ENCODE measurements around the gene B3GNT7.

Gene B3GNT7

DNA sequence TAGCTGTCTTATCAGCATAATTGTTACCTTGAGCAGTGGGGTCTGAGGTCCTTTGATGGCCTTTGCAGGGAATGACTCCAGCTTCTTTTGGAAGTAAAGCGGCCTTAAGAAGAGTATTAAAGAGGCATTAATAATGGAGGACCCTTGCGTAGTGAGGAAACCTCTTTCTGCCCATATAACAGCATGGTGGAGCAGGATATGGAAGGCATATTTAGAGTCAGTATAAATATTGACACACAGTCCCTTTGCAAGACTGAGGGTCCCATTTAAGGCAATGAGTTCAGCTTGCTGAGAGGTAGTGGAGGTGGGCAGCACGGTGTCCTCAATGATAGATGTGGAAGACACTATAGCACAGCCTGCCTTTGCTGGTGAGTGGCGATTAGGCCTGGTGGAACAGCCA, 36.1 kb downstream of the B3GNT7 start:
- H3K4me3 ChIP-seq (ENCODE audit: low read depth, low read length): no peak overlapping the region

DNA sequence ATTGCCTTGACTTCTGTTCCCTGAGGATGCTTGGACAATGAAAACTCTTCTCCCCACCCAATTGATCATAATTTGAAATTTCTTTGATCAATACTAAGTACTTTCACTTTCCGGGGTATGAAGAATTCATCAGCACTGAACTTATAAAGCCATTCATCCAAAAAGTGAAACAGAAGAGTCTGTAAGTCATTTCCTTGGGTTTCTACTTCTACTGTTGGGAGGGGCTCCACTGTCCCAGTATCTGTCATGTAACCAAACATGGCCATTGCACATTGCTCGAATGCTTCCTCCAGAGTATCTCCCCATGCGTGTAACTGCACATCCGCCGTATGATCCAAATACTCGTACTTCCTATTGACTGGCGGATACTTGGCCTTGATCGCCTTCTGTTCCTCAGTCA, 38.5 kb downstream of the B3GNT7 start:
- TF ChIP-seq, protein P1, sequence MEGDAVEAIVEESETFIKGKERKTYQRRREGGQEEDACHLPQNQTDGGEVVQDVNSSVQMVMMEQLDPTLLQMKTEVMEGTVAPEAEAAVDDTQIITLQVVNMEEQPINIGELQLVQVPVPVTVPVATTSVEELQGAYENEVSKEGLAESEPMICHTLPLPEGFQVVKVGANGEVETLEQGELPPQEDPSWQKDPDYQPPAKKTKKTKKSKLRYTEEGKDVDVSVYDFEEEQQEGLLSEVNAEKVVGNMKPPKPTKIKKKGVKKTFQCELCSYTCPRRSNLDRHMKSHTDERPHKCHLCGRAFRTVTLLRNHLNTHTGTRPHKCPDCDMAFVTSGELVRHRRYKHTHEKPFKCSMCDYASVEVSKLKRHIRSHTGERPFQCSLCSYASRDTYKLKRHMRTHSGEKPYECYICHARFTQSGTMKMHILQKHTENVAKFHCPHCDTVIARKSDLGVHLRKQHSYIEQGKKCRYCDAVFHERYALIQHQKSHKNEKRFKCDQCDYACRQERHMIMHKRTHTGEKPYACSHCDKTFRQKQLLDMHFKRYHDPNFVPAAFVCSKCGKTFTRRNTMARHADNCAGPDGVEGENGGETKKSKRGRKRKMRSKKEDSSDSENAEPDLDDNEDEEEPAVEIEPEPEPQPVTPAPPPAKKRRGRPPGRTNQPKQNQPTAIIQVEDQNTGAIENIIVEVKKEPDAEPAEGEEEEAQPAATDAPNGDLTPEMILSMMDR (IDR thresholded peaks at IDR 0.05; ENCODE audit: borderline replicate concordance, insufficient read depth, low read depth, low read length): no peak
- H3K4me3 ChIP-seq (ENCODE audit: low read depth, low read length): no peak overlapping the region

More for the DNA sequence above, 36.1 kb downstream of the B3GNT7 start:
- TF ChIP-seq, protein P1 (IDR thresholded peaks at IDR 0.05; ENCODE audit: borderline replicate concordance, insufficient read depth, low read depth, low read length): no peak

- TF ChIP-seq, protein P1 (IDR thresholded peaks at IDR 0.05; ENCODE audit: borderline replicate concordance, insufficient read depth, low read depth, low read length): no peak
- H3K4me3 ChIP-seq (ENCODE audit: low read depth, low read length): no peak overlapping the region
These were observed 41.4 kb downstream of the B3GNT7 start for GRCh38 chr2:231436957-231437356.

- no peak overlapping the region for H3K4me3 ChIP-seq (ENCODE audit: low read depth, low read length)
- TF ChIP-seq, protein P1 (IDR thresholded peaks at IDR 0.05; ENCODE audit: borderline replicate concordance, insufficient read depth, low read depth, low read length): no peak
These were observed 54.1 kb downstream of the B3GNT7 start for GRCh38 chr2:231449503-231450054.

DNA sequence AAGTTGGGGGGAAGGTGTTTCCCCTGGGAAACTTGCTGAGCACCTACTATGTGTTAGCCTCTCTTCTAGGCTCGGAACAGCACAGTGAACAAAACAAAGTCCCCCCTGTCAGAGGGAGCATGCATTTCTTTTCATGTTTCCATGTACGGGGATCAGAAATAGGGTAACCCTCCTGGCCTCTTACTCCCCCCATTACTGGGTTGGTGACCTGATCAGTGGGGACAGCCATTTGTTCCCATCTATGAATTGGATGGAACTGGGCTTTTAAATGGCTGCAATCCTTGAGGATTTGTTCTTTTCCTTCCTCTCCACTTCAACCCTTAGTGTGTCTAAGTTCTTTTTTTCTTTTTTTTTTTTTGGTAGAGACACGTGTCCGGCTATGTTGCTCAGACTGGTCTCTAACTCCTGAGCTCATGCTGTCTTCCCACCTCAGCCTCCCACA, 55.1 kb downstream of the B3GNT7 start:
- TF ChIP-seq, protein P1 (IDR thresholded peaks at IDR 0.05; ENCODE audit: borderline replicate concordance, insufficient read depth, low read depth, low read length): no peak
- no peak overlapping the region for H3K4me3 ChIP-seq (ENCODE audit: low read depth, low read length)

Data from GM12875 (cell line).